ENCODE data around the gene NHSL2. TPM values are rescaled to one million over a fixed set of nuclear protein-coding genes. Genes with fewer than 3 reads are reported as not detected.
"Not testable (repeated sequence)": the region's sequence is repeated elsewhere in the genome, so short reads cannot be mapped to it uniquely, and the experiment has no call there.

Gene NHSL2
- total RNA-seq, 2 donors from 2014 or later = 1.6 to 2.9 TPM

DNA sequence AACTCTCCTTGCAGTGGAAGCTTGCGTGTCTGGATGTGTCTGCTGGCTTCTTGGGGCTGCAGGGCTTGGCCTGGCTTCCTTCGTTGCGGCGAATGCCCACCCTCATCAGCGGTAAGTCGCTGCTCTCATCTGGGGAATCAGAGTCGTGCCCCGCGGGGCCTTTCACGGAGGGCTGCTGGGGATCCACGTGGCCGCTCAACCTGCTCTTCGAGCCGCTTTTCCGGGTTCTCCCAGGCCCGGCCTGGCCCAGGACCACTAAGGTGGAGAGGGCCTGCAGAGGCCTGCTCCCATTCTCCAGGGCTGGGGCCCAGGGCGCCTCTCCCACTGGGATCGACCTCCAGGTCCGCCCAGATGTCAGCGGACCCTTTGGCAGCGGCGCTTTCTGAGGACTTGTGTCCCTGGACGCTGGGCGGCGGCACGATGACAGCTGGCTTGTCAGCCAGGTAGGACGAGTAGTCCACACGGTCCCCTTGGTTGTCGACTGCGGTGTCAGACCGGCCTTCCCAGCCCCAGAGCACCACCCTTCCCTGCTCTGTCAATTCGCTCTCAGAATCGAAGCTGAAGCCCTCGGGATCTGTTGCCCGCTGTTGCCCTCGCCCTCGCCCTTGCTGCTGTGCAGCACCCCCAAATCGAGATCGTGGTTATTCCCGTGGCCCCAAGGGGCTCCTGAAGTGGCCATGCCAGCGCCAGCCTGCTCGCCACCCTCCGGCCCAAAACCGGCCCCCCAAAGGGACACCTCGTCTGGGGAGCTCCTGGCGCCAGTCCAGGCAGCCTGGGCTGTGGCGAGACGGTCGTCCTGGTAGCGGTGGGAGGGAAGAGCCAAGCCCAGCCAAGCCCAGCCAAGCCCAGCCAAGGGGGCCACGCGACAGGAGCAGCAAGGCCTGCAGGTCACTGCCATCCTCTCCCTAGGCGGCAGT, 37.8 kb upstream of the NHSL2 start:
- intact Hi-C loops (cut with DNase I) = no loop called here
- no peaks in the 10 kb centered on the region for H3K9me3 ChIP-seq
- 80 to 85% methylated on average over 1 to 14 of the region's 53 CpGs for WGBS, 2 donors
- no peak for ATAC-seq
- no peak overlapping the region for H3K4me3 ChIP-seq
- no peak for TF ChIP-seq POLR2A (IDR thresholded peaks at IDR 0.05)
- TF ChIP-seq, protein P1, sequence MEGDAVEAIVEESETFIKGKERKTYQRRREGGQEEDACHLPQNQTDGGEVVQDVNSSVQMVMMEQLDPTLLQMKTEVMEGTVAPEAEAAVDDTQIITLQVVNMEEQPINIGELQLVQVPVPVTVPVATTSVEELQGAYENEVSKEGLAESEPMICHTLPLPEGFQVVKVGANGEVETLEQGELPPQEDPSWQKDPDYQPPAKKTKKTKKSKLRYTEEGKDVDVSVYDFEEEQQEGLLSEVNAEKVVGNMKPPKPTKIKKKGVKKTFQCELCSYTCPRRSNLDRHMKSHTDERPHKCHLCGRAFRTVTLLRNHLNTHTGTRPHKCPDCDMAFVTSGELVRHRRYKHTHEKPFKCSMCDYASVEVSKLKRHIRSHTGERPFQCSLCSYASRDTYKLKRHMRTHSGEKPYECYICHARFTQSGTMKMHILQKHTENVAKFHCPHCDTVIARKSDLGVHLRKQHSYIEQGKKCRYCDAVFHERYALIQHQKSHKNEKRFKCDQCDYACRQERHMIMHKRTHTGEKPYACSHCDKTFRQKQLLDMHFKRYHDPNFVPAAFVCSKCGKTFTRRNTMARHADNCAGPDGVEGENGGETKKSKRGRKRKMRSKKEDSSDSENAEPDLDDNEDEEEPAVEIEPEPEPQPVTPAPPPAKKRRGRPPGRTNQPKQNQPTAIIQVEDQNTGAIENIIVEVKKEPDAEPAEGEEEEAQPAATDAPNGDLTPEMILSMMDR (IDR thresholded peaks at IDR 0.05) = no peak
- no peaks in the 10 kb centered on the region for H3K4me1 ChIP-seq
- H3K36me3 ChIP-seq (replicated peaks in 1 of 2; ENCODE audit: insufficient read depth in 1 of 2, low read depth in 2 of 2) = no peaks in the 10 kb centered on the region
- no peak for DNase-seq
- no peaks in the 10 kb centered on the region for H3K27me3 ChIP-seq
- H3K27ac ChIP-seq = no peak overlapping the region

DNA sequence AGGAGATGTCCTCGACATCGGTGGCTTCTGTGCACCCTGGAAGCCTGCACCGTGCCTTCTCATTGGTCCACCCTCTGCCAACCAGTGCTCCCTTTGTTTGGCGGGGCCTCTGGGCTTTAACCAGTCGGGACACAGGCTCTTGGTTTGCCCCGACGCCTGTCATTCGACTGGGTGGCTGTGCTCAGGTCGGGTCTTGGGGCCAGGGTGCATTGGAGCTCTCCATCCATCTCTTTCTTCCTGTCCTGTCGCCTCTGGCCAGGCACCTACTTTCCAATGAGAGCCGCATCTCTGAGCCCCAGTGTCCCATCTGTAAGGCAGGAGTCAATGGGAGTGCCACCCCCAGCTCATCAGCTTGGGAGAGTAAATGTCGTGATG, 37.2 kb upstream of the NHSL2 start:
- DNase-seq (no peak), ATAC-seq (no peak)
- no peak for TF ChIP-seq POLR2A (IDR thresholded peaks at IDR 0.05)
- TF ChIP-seq, protein P1 (IDR thresholded peaks at IDR 0.05) = no peak
- Histone ChIP-seq H3K27ac (no peak overlapping the region), H3K36me3 (replicated peaks in 1 of 2; ENCODE audit: insufficient read depth in 1 of 2, low read depth in 2 of 2) (no peaks in the 10 kb centered on the region), H3K4me3 (no peak overlapping the region), H3K27me3 (no peaks in the 10 kb centered on the region), H3K4me1 (no peaks in the 10 kb centered on the region), H3K9me3 (no peaks in the 10 kb centered on the region)
- intact Hi-C loops (cut with DNase I) = no loop called here
- WGBS, 2 donors = 53 to 93% methylated on average over 4 to 5 of the region's 12 CpGs

DNA sequence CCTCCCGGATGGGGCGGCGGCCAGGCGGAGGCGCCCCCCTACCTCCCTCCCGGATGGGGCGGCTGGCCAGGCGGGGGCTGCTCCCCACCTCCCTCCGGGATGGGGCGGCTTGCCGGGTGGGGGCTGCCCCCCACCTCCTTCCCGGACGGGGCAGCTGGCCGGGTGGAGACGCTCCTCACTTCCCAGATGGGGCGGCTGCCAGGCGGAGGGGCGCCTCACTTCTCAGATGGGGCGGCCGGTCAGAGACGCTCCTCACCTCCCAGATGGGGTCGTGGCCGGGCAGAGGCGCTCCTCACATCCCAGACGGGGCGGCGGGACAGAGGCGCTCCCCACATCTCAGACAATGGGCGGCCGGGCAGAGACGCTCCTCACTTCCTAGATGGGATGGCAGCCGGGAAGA, 33.8 kb upstream of the NHSL2 start:
- H3K4me1 ChIP-seq; H3K27me3 ChIP-seq; ATAC-seq; DNase-seq; H3K9me3 ChIP-seq; intact Hi-C loops (cut with DNase I); H3K4me3 ChIP-seq; H3K27ac ChIP-seq; H3K36me3 ChIP-seq (replicated peaks in 1 of 2; ENCODE audit: insufficient read depth in 1 of 2, low read depth in 2 of 2): not testable (repeated sequence)
- WGBS, 2 donors = no CpG with 5 or more reads among the region's 32 CpGs

DNA sequence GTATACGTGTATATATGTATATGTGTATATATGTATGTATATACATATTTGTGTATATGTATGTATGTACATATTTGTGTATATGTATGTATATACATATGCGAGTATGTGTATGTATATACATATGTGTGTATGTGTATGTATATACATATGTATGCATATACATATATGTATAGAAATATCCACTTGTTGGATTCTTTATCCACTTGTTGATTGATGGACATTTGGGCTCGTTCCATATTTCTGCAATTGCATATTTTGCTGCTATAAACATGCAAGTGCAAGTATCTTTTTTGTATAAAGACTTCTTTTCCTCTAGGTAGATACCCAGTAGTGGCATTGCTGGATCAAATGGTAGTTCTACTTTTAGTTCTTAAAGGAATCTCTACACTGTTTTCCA, 25.5 kb upstream of the NHSL2 start:
- intact Hi-C loops (cut with DNase I) = no loop called here

DNA sequence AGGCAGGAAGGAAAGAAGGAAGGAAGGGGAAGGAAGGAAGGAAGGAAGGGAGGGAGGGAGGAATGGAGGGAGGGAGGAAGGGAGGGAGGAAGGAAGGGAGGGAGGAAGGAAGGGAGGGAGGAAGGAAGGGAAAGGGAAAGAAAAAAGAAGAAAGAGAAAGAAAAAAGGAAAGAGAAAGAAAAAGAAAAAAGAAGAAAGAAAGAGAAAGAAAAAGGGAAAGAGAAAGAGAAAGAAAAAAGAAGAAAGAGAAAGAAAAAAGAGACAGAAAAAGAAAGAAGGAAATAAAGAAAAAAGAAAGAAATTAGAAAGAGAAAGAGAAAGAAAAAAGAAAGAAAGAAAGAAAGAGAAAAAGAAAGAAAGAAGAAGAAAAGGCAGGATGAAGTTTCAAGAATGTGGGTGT, 15.0 kb upstream of the NHSL2 start:
- DNase-seq (no peak), ATAC-seq (no peak)
- H3K36me3 ChIP-seq (replicated peaks in 1 of 2; ENCODE audit: insufficient read depth in 1 of 2, low read depth in 2 of 2) = no peaks in the 10 kb centered on the region
- H3K27me3 ChIP-seq = no peaks in the 10 kb centered on the region
- intact Hi-C loops (cut with DNase I) = no loop called here
- H3K27ac ChIP-seq = no peak overlapping the region
- no peak for TF ChIP-seq POLR2A (IDR thresholded peaks at IDR 0.05)
- TF ChIP-seq, protein P1 (IDR thresholded peaks at IDR 0.05) = no peak
- H3K4me1 ChIP-seq = no peaks in the 10 kb centered on the region
- no peaks in the 10 kb centered on the region for H3K9me3 ChIP-seq
- H3K4me3 ChIP-seq = no peak overlapping the region

More for the DNA sequence above, 25.5 kb upstream of the NHSL2 start:
- DNase-seq (no peak), ATAC-seq (no peak)
- H3K4me1 ChIP-seq = no peaks in the 10 kb centered on the region
- no peak overlapping the region for H3K27ac ChIP-seq
- H3K4me3 ChIP-seq = no peak overlapping the region
- H3K9me3 ChIP-seq = no peaks in the 10 kb centered on the region
- WGBS, 2 donors = 63 to 78% methylated on average over 3 of the region's 3 CpGs
- no peak for TF ChIP-seq POLR2A (IDR thresholded peaks at IDR 0.05)
- TF ChIP-seq, protein P1 (IDR thresholded peaks at IDR 0.05) = no peak
- H3K36me3 ChIP-seq (replicated peaks in 1 of 2; ENCODE audit: insufficient read depth in 1 of 2, low read depth in 2 of 2) = no peaks in the 10 kb centered on the region
- no peaks in the 10 kb centered on the region for H3K27me3 ChIP-seq

All from body of pancreas (tissue), 4 donors.